Bronchial epithelial cell (primary cell): ENCODE data around the gene ALDH3A2. TPM values are rescaled to one million over a fixed set of nuclear protein-coding genes. Genes with fewer than 3 reads are reported as not detected.

Experiments
- DNase-seq: peaks from one replicate; pipeline ENCODE4 v3.0.0-alpha.2; 2010; ENCODE audit warnings: low read depth
- FAIRE-seq: peaks from 2 replicates; lab custom pipeline; 2011; peaks lifted over from hg19 to GRCh38; lab: Jason Lieb, UNC
- H3K27me3 ChIP-seq: 2 replicates; pipeline ENCODE4 v1.5.1; 2011; ENCODE audit warnings: low read length; ENCODE audit not compliant: control insufficient read depth, insufficient read depth
- H3K36me3 ChIP-seq: 2 replicates; pipeline ENCODE4 v1.5.1; 2011; ENCODE audit warnings: low read length; ENCODE audit not compliant: control insufficient read depth, insufficient read depth
- H3K4me3 ChIP-seq: 2 replicates; pipeline ENCODE4 v1.5.1; 2011; ENCODE audit warnings: mild to moderate bottlenecking, low read depth, low read length, control low read depth
- total RNA-seq: library from RNA; depleted of rRNA; stranded (reverse); fragments of >200 nt; gene quantifications from 2 replicates; pipeline ENCODE4 v1.2.1, GENCODE V29; 2014
- TF ChIP-seq, protein P1 (sequence below): IDR thresholded peaks from 2 replicates; pipeline ENCODE4 v1.5.1; 2011; ENCODE audit warnings: mild to moderate bottlenecking, moderate library complexity, low read length, control low read depth, inconsistent platforms; ENCODE audit not compliant: insufficient read depth, severe bottlenecking

Gene ALDH3A2
- total RNA-seq, 1 donor from 2014 or later = 142 TPM

DNA sequence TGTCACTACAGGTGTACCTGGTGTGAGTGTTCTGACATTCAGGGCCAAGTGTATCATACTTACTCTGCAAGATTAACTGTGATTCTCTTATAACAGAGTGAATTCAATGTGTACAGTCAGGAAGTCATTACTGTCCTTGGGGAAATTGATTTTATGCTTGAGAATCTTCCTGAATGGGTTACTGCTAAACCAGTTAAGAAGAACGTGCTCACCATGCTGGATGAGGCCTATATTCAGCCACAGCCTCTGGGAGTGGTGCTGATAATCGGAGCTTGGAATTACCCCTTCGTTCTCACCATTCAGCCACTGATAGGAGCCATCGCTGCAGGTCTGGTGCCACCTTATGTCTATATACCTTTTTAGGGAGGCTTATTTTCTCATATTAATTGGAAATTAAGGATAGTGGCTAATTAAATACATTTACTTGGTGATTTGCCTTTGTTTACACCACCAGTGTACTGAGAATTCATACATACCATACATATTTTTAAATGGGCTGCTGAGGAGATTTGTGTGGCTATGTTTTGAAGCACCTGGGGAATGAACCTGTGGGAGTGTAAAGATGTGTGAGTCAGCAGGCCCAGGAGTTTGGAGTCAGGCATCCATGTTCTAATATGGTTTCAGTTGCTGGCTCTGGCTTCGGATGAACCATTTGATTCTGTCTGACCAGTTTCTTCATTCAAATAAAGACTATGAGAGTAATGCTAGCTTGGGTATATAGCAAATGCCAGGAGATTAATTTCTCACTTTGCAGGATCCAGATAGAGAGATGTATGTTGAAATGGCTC, 3.1 kb downstream of the ALDH3A2 start:
- TF ChIP-seq, protein P1, sequence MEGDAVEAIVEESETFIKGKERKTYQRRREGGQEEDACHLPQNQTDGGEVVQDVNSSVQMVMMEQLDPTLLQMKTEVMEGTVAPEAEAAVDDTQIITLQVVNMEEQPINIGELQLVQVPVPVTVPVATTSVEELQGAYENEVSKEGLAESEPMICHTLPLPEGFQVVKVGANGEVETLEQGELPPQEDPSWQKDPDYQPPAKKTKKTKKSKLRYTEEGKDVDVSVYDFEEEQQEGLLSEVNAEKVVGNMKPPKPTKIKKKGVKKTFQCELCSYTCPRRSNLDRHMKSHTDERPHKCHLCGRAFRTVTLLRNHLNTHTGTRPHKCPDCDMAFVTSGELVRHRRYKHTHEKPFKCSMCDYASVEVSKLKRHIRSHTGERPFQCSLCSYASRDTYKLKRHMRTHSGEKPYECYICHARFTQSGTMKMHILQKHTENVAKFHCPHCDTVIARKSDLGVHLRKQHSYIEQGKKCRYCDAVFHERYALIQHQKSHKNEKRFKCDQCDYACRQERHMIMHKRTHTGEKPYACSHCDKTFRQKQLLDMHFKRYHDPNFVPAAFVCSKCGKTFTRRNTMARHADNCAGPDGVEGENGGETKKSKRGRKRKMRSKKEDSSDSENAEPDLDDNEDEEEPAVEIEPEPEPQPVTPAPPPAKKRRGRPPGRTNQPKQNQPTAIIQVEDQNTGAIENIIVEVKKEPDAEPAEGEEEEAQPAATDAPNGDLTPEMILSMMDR = no peak
- peak overlapping the region; percentile 88 for H3K4me3 ChIP-seq
- peaks cover 15% of the 10 kb centered on the region for H3K36me3 ChIP-seq
- no peaks in the 10 kb centered on the region for H3K27me3 ChIP-seq
- peak; percentile 56 for DNase-seq
- FAIRE-seq = no peak

GRCh38 chr17:19652595-19652994, 4.0 kb downstream of the ALDH3A2 start:
- no peak for DNase-seq
- peaks cover 18% of the 10 kb centered on the region for H3K36me3 ChIP-seq
- H3K4me3 ChIP-seq = no peak overlapping the region
- TF ChIP-seq, protein P1 = no peak
- no peaks in the 10 kb centered on the region for H3K27me3 ChIP-seq
- no peak for FAIRE-seq

DNA sequence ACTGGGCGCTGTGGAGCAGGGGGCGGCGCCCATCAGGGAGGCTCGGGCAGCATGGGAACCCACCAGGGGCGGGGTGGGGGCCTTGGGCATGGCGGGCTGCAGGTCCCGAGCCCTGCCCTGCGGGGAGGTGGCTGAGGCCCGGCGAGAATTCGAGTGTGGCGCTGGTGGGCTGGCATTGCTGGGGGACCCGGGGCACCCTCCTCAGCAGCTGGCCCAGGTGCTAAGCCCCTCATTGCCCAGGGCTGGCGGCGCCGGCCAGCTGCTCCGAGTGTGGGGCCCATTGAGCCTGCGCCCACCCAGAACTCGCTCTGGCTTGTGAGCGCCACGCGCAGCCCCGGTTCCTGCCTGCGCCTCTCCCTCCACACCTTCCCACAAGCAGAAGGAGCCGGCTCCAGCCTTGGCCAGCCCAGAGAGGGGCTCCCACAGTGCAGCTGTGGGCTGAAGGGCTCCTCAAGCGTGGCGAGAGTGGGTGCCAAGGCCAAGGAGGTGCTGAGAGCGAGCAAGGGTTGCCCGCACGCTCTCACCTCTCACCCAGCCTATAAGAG, 5.9 kb downstream of the ALDH3A2 start:
- no peak for DNase-seq
- TF ChIP-seq, protein P1 = no peak
- FAIRE-seq = no peak
- H3K4me3 ChIP-seq = no peak overlapping the region
- H3K27me3 ChIP-seq = no peaks in the 10 kb centered on the region
- peaks cover 18% of the 10 kb centered on the region for H3K36me3 ChIP-seq

DNA sequence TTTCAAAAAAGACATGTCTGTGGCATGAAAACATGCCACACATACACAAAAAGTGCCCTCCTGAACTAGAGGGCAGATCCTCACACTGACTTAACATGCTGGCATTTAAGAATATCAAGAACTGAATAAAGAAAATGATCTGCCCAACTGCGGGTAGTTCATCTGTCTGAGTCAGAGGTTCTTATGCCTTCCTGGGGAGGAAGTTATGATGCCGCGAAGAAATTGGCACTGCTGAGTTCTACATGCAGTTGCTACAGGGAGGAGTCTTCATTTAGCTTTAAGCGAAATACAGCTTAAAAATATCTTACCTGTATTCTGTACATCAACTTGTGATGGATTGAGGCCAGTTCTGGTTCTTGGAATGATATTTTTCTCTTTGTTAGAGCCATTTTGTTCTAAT, 6.3 kb downstream of the ALDH3A2 start:
- no peak for FAIRE-seq
- DNase-seq = peak; percentile 35
- peaks cover 20% of the 10 kb centered on the region for H3K36me3 ChIP-seq

DNA sequence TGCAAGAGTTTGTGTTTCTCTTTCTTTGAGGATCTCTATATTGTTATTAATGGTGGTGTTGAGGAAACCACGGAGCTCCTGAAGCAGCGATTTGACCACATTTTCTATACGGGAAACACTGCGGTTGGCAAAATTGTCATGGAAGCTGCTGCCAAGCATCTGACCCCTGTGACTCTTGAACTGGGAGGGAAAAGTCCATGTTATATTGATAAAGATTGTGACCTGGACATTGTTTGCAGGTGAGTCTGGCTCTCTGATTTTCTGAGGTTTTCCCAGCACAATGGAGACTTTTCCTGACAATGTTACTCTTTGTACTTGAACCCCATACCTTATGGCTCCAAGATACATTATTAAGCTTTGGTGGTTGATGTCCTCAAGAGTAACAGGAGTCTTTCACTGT, 7.8 kb downstream of the ALDH3A2 start:
- TF ChIP-seq, protein P1 = no peak
- no peak for FAIRE-seq
- no peak overlapping the region for H3K4me3 ChIP-seq
- no peak for DNase-seq
- H3K36me3 ChIP-seq = peaks cover 24% of the 10 kb centered on the region
- no peaks in the 10 kb centered on the region for H3K27me3 ChIP-seq

More for the DNA sequence above, 6.3 kb downstream of the ALDH3A2 start:
- TF ChIP-seq, protein P1 = no peak
- Histone ChIP-seq H3K4me3 (no peak overlapping the region), H3K27me3 (no peaks in the 10 kb centered on the region)
